ENCODE measurements around the gene RTL1. TPM values are rescaled to one million over a fixed set of nuclear protein-coding genes. Genes with fewer than 3 reads are reported as not detected.

The RTL1 gene
- polyA plus RNA-seq, 1 donor: 60.5 TPM

GRCh38 chr14:100835548-100836310, 67.8 kb downstream of the RTL1 start:
- no peak for DNase-seq (ENCODE audit: low read depth)

DNA sequence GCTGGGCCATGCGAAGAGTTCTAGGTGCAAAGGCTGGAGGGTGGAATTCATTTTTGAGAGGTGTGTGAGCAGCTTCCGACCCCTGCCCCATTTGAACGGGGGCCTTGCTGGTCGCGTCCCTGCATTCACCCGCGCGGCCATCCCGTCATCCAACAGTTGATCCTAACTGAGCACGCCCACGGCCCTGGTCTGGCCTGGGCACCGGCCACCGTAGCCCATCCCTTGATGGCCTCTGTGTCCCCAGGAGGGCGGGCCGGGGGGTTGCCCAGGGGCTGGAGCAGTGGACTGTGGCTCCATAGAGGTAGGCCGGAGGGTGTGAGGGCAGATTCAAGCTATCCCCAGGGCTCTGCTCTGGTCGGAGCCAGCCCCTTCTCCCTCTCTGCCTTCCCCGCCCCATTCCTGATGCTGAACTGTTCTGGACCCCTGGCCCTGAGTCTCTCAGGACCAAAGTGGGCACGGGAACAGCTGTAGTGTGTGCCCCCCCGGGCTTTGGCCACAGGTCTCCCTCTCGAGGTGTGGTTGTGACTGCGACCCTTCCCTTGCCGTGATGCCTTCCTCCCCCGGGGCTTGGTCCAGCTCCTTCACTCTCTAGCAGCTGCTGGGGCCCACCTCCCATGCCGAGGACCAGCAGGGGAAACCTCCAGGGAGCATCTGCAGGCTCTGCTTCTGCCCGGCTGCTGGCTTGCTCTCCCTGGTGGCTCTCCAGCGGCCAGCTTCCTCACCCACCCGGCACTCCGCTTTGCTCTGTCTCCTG, 68.6 kb downstream of the RTL1 start:
- DNase-seq (ENCODE audit: low read depth): no peak

DNA sequence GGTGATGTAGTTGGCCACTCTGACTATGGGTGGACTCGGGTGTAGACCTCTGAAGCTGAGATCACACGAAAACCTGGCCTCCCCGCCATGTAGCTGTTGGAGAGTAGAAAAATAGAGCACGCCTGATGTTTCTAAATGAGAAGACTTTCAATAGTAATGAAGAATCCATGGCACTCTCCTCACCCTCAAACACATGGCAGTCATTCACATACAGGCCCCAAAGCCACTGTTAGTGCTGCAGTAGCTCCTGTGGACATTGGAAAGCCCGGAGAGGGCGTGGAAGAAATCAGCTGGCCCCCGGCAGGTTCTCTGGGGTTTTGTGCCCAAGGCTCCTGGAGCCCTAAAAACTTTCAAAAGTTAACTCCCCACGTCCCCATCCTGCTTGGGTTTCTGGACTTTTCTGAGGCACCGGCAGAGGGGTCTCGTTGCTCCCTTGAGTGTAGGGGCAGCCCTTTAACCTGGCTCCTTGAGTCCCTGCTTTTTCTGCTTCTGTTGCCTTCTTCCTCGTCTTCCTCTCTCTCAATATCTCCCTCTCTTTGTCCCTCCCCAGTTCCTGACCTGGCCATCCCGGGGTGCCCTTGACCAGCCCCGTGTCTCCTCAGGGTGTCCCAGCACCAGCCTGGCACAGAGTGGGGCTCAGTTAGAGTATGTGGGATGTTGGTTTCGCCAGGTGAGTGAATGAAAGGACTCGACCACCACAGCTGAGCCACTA, 69.3 kb downstream of the RTL1 start:
- no peak for DNase-seq (ENCODE audit: low read depth)

DNA sequence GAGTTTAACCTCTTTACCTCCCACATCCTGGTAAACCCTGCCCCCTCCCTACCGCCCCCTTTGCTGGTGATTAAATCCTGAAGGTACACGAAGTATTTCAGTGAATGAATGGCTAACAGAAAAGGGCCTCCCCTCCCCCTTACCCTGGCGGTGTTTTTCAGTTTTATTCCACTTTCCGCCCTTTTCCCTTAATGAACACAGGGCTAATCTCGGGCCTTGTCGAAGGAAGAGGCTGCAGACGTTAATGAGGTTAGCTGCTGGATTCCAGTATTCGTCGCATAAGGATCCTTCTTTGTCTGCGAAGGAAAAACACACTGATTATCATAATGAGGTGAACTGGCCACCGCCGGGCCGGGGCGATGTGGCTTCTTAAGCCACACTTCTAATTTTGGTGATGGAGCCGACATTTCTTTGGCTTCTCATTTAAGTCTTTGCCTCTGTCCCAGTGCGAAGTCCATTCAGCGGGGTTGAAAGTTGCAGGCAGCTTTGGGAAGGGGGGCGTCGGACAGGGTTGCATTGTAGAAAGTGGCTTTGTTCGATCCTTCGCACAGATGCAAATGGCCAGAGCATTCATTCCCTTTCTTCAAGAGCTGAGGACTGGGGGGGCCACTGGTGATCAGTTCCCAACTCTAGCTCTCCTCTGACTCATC, 71.1 kb downstream of the RTL1 start:
- DNase-seq (ENCODE audit: low read depth): no peak

GRCh38 chr14:100830681-100831080, 72.8 kb downstream of the RTL1 start:
- no peak for DNase-seq (ENCODE audit: low read depth)

Other genes with a start within 250 kb of the RTL1 start
- 2,378 TPM for gene DLK1, start 176.8 kb downstream of the RTL1 start, polyA plus RNA-seq (ENCODE audit: insufficient read length)
- 6,363 TPM for gene MEG3, start 77.6 kb downstream of the RTL1 start, polyA plus RNA-seq (ENCODE audit: insufficient read length)

All from forelimb muscle (tissue), 1 donor.